NCI-H2171 treated with DMSO at 0.1 percent for 48 hours (cell line): ENCODE results near the gene TCHP.
A peak's percentile ranks its signal among the peaks of the same experiment; 100 is the strongest.

Experiments used
- DNase-seq: peaks from one replicate; lab custom pipeline; 2025; lab: John Stamatoyannopoulos, UW

TCHP gene

DNA sequence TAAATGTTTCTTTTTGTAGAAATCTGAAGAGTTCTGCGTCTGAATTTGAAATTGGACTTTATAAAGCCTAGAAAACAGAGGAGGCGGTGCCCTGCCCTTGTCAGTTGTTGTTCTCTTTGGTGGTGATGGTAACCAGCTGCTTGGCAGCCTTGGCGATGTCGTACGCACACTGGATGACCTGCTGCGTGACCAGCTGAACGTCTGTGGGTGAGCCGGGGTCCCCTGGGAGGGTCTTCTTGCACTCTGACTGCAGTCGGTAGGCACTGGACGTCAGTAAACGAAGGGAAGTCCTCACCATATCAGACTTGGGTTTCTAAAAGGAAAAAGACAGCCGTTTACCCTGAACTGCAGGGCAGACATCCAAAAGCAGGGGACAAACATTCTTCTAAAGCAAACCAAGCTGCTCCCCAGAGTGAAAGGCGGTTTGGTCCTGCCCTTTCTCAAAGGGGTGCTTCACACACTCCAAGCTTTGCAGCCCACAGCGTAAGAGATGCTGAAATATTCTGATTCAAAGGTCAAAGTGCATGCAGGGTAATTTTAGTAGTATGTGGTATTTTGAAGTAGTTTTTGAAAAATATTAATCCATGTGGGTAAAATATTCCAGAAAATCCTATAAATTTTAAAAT is 32.9 kb downstream of the TCHP start:
- DNase-seq, result no peak

DNA sequence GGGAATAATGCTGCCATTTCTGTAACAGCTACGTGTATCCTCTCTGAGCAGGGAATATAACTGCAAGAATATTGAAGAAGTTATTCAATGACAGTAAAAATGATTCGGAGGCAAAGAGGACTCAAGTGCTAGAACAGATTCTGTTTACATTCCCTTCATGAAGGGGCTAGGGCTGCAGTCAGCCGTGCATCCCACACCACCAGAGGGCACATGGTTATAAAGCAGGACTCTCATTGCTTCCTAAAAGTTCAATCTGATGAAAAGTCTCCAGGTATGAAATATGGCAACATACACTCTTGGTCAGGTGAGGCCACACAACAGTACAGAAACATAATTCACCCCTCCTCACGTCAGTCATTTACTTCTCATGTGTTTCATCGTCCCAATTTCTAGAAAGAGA is 34.0 kb downstream of the TCHP start:
- peak; percentile 20 for DNase-seq

GRCh38 chr12:109937371-109937770 is 37.3 kb downstream of the TCHP start:
- no peak for DNase-seq

DNA sequence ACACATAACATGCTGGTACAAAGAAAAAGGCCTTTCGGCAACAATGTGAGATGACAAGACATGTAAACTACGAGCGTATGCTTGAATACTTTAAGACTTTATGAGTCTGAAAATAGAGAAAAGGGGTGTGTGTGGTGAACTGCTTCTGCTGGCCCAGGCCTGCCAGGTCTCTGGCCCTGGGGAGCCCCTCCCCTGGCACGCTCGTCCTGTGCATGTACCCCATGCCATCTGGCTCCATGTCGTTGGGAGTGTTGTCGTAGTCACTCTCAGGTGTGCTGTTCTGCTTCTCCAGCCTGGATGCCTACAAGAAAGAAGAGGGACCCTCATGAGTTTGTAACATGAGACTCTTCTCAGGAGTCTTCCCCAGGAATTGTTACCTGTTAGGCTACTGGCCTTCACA is 38.9 kb downstream of the TCHP start:
- DNase-seq, result peak; percentile 51

- no peak for DNase-seq
Observed at GRCh38 chr12:109939504-109939903, 39.4 kb downstream of the TCHP start.

DNA sequence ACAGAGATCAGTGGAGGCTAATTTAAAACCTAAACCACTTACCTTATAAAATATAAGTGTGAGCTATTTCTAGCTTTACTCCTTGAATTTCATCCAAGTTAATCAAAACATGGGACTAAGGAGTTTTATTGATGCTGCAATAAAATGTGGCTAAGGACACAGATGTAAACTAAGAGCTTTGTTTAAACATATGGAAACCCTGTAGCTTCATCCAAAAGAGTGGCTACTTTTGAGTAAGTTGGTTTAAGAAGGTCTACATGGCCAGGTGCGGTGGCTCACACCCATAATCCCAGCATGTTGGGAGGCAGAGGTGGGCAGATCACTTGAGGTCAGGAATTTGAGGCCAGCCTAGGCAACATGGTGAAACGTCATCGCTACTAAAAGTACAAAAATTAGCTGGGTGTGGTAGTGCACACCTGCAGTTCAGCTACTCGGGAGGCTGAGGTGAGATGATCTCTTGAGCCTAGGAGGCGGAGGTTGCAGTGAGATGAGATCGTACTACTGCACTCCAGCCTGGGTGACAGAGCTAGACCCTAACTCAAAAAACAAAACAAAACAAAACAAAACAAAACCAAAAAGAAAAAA is 40.4 kb downstream of the TCHP start:
- no peak for DNase-seq

GRCh38 chr12:109943811-109944210 is 43.7 kb downstream of the TCHP start:
- DNase-seq, result no peak

GRCh38 chr12:109944561-109945359 is 44.7 kb downstream of the TCHP start:
- no peak for DNase-seq

GRCh38 chr12:109946505-109946904 is 46.4 kb downstream of the TCHP start:
- no peak for DNase-seq

DNA sequence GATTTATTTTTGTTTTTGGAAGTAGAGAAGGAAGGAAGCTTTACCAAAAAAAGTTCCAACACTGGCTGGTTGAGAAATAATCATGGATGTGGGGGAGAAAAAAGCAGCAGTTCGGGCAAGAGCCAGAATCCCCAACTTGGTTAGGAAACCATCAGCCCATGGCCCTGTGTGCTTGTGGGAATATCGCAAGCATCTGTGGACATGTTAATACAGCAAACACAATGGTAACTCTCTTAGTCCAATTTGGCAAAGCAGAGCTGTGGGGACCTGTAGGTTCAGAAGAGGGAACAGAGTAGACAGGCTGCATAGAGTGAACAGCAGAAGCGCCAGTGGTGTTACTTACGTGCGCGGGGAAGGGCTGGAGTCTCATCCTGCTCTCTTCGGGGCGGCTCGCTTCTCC is 46.8 kb downstream of the TCHP start:
- no peak for DNase-seq

GRCh38 chr12:109947521-109947920 is 47.4 kb downstream of the TCHP start:
- no peak for DNase-seq

DNA sequence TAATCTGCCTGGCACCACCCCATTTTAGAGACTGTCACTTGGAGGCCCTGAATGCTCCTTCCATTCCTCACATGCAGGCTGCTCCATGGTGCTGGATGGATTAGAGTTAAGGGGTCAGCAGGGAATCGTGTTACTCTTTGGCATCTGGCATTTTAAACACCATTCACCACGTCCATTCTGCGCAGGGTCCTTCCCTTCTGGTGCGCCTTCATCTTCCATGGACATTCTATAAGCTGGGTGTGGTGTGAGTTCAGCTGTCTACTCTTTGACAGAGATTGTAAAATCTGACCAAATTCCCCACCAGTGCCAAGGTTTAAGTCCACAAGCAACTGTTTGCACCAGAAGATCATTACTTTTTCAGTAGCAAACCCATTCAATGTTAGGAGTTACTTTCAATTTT is 48.3 kb downstream of the TCHP start:
- DNase-seq, result no peak

DNA sequence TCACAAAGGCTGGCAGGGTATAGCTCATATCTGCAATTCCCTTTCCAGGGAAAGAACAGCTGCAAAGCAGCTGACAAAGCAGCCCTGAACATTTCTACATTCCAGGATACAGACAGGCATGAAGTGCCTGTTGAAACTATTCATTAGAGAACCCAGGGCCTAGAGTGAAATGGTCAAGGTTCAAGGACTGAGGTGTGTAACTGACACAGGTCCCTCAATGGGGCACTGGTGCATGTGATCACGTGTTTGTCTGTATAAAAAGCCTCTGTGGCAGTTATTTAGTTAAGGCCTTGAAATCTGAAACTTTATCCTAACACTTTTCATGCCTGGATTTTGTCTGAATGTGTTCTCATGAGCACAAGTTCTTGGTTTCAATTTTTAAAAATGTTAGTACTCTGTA is 49.0 kb downstream of the TCHP start:
- no peak for DNase-seq

- no peak for DNase-seq
Observed at GRCh38 chr12:109950625-109951024, 50.6 kb downstream of the TCHP start.

DNA sequence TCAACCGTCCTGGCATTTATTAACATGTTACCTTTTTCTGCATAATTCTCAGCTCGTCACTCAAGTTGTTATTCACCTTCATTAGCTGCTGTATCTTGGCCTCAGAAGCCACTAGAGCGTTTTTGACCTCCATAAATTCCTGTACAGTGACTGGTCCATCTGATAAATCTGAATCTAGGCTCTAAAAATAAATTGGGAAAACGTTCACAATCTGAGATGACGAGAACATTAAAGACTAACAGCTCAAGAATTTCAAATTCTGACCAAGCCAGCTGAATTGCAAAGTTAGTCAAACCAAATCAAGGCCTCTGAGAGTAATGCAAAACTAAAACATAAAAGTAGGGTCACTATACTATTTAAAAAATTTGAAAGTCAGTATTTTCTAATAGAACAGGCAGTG is 51.1 kb downstream of the TCHP start:
- DNase-seq, result no peak

GRCh38 chr12:109951751-109952150 is 51.7 kb downstream of the TCHP start:
- DNase-seq, result no peak

DNA sequence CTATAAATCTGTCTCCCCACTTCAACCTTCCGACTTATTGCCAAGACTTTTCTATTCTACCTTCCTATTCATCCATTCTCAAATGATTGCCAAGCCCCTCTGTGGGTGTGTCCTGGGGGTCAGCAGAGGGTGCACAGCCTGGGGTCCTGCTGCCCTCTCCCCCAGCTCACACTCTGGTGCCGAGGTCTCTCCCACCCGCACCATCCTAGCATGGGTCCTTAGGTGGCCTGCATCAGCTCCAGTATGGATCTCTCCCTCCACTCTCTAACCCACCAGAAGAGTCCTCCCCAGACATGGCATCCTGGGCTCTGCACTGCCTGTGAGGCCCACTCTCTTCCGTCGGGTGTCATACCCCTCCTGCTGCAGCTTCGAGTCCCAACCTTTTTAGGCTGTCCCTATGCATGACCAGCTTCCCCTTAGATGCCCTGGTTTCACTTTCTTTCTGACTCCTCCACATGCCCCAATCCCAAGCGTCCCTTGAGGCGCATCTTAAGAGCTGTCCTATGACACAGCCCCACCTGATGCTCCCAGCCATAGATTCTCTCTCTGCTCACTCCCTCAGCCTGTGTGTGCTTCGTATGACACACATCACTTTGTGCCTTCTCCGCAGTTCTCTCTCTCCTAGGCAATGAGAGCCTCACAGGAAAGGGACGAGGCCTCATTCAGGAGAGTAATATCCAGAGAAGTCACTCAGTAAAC is 52.2 kb downstream of the TCHP start:
- no peak for DNase-seq

GRCh38 chr12:109952873-109953272 is 52.8 kb downstream of the TCHP start:
- DNase-seq, result no peak

DNA sequence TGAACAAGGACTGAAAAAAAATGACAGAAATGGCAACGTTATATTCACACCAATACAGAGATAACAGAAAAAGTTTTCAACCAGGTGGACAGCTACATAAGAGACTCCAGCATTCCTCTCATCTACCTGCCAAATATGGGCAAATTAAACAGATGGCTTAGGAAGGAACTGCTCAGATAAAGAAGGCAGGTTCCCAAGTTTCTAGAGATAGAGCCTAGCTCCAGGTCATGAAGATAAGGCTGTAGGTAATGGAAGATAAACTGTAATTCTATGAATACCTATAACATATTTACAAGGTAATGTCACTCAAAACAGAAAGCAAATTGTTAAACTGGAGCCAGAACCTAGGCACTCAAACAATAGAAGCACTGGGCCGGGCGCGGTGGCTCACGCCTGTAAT is 53.6 kb downstream of the TCHP start:
- no peak for DNase-seq

- no peak for DNase-seq
Observed at GRCh38 chr12:109958374-109958773, 58.3 kb downstream of the TCHP start.

DNA sequence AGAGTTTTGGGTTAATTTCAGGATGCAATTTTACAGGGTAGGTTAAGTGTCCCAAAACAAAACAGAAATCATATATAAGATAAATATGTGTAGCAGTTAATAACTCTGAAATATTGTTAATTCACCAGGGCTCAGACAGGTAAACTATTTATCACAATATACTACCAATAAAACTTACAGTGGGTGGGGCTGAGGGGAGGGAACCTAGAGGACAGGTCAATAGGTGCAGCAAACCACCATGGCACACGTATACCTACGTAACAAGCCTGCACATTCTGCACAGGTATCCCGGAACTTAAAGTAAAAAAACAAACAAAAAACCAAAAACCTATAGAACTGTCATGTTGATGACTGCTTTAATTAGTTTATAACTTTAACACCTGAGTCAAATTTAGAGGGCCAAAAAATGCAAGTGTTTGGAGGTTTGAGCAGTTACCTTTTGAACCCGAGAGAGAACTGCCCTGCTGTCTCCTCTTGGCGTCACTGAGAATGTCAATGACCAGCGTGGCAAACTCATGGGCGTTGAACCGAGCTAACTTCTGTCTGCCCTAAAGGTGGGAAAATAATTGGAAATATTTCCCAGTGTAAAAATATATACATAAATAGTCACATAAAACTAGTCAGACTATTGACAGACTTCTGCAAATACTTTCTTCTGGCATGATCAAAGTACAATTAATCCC is 59.5 kb downstream of the TCHP start:
- DNase-seq, result no peak

DNA sequence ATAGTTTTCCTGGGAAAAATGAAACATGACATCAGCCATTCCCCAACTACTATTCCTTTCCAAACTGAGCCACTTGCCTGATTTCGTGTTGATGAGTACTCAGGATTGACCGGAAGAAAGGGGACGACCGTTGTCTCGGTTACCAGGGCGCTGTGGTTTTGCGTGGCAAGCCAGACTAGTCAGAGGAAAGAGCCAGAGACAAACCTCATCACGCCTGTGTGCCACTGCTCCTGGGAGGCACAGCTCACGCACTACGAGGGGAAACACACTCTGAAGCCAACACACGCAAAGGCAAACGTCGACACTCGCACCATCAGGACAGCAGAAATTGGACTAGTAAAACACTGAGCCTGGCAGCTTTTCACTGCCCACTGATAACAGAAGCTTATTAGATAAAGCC is 61.1 kb downstream of the TCHP start:
- no peak for DNase-seq
